ENCODE data around the gene TSKS.
A peak's percentile ranks its signal among the peaks of the same experiment; 100 is the strongest.

The TSKS gene, protein sequence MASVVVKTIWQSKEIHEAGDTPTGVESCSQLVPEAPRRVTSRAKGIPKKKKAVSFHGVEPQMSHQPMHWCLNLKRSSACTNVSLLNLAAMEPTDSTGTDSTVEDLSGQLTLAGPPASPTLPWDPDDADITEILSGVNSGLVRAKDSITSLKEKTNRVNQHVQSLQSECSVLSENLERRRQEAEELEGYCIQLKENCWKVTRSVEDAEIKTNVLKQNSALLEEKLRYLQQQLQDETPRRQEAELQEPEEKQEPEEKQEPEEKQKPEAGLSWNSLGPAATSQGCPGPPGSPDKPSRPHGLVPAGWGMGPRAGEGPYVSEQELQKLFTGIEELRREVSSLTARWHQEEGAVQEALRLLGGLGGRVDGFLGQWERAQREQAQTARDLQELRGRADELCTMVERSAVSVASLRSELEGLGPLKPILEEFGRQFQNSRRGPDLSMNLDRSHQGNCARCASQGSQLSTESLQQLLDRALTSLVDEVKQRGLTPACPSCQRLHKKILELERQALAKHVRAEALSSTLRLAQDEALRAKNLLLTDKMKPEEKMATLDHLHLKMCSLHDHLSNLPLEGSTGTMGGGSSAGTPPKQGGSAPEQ

DNA sequence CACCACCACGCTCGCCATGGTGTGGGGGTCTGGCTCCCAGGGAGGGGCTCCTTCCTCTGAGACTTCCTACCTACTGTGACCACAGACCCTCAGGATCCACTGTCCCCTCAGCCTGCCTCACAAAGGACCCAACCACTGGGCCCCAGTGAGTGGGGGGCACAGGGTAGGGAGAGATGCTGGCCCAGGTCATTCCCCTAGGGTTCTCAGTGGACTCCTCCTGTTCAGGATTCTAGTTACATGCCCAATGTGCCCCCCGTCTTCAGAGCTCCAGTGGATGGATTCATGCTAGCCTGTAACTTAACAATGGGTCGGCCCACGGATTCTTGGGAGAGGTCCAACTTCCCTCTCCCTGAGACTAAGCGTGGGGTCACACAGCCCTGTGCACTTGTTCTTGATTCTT lies at the start of gene TSKS:
Gene TSKS (minus strand): TSS at position 77 of the 400 bp plus-strand sequence. CDS start 59 bp downstream, at position 18.
- DNase-seq: no peak

DNA sequence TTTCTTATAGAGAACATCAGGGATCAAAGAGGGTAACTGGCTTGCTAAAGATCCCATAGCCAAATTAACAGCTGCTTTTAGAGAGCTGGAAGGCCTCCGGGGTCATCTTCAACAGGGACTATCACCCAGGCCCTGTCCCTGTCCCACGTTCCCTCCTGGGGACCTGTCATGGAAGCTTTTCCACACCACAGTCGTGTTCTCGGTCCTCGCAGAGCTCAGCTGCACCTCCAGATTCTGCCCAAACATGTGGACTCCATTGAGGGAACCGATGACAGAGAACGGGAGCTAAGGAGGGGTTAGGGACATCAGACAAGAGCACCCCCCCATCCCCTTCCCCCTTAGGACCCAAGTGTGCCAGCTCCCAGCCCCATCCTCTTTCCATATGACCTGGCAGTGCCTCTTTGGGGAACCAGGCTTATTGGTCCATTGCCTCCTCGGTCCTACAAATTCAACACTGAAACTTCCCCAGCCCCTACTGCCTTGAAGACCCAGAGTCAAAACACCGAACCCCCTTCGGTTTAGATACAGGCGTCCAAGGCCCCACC lies 49.4 kb upstream of the TSKS start:
- no peak for DNase-seq

- no peak for DNase-seq
Observed at GRCh38 chr19:49811328-49811727, 48.2 kb upstream of the TSKS start.

GRCh38 chr19:49809941-49810389 lies 46.9 kb upstream of the TSKS start:
- no peak for DNase-seq

GRCh38 chr19:49809160-49809940 lies 46.2 kb upstream of the TSKS start:
- no peak for DNase-seq

DNA sequence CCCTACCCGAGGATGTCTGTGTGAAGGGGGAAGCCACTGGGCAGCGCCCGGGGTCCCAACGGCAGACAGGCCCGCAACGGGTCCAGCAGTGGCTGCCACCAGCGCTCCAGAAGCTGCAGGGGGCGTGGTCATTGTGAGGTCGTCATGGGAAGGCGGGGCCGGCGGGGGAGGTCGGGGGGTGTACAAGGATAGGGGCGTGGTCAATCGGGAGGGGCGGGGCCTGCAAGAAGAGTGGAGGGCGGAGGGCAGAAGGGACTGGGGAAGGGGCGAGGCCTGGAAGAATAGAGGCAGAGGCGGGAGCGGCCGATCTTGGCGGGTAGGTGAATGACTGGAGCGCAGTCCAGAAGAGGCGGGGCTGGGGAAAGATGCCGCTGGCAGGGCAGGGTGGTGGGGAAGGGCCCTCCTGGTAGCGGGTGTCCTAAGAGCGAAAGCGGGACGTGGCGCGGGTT lies 45.6 kb upstream of the TSKS start:
- DNase-seq: peak; percentile 23

DNA sequence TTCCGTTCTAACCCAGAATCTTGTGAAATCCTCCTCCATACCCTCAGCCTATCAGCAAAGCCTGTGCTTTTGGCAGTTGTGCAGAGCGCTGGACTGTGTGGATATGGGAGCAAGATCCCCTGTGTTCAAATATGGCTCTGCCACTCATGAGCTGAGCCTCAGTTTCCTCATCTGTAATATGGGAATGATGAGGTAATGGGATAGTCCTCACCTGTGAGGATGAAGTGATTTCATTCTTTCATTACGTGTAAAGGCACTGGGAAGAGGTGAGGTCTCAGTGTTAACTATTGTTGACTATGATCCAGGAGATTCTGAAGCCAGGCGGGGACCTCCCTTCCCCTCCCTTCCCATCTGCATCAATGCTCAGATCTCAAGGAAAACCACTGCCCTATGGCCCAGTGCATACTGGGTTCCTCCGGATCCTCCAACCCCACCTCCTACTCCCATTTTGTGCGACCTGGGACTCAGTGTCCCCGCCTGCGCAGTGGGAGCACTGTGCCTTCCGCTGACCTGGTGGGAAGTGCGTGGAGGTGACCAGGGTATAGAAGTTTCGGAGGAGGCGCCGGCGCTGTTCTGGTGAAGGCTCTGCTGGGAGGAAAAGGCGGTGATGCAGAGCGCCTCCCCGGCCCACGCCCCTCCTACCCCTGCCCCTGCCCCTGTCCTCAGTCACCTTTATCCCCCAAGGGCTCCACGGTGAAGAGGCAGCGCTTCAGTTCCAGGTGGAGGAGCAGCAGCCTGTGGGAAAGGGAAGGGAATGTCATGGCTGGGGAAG lies 45.0 kb upstream of the TSKS start:
- DNase-seq: no peak

GRCh38 chr19:49807058-49807903 lies 44.2 kb upstream of the TSKS start:
- DNase-seq: no peak

DNA sequence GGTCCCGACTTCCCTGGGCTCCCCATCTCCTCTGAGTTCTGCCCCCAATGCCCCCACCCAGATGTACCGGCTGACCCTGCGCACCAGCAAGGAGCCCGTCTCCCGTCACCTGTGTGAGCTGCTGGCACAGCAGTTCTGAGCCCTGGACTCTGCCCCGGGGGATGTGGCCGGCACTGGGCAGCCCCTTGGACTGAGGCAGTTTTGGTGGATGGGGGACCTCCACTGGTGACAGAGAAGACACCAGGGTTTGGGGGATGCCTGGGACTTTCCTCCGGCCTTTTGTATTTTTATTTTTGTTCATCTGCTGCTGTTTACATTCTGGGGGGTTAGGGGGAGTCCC lies 43.5 kb upstream of the TSKS start:
- no peak for DNase-seq

DNA sequence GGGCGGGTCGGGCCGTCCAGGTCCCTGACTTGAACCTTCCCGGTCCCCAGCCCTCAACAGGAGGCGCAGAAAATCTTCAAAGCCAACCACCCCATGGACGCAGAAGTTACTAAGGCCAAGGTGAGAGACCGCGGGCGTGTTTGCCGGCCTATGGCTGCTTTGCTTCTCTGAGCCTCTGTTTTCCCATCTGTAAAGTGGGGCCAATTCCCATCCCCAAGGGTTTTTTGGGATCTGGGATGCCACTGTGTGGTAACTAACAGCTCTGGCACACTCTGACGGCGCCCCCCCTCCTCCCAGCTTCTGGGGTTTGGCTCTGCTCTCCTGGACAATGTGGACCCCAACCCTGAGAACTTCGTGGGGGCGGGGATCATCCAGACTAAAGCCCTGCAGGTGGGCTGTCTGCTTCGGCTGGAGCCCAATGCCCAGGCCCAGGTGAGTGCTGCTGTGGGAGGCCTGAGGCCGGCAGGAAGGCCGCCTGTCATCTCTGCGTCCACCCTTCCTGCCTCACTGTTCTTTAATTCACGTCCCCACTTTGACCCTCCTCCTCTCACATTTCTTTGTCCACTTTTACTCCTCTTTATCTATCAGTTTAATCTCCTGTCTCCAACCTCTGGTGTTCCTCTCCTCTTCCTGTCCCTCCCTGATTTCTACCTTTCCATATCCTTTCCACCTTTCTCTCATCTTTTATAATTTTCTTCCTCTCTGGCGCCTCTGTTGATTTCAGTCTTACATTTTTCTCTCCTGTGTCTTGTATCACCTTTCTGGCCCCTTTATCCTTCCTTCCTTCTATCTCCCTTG lies 42.9 kb upstream of the TSKS start:
- no peak for DNase-seq

DNA sequence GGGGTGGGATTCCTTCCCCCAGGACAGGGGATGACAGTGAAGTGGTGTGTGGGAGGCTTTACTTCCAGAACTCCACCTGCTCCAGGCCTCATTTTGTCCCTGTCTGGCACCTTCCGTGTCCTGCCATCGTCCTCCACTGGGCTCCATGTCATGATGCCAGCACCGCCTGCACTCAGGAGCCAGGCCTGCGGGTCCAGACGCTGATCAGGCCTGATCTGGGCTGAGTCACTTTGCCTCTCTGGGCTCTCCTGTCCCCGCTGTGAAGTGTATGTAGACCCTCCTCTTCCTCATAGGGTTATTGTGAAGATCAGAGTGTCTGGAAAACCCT lies 40.4 kb upstream of the TSKS start:
- no peak for DNase-seq

DNA sequence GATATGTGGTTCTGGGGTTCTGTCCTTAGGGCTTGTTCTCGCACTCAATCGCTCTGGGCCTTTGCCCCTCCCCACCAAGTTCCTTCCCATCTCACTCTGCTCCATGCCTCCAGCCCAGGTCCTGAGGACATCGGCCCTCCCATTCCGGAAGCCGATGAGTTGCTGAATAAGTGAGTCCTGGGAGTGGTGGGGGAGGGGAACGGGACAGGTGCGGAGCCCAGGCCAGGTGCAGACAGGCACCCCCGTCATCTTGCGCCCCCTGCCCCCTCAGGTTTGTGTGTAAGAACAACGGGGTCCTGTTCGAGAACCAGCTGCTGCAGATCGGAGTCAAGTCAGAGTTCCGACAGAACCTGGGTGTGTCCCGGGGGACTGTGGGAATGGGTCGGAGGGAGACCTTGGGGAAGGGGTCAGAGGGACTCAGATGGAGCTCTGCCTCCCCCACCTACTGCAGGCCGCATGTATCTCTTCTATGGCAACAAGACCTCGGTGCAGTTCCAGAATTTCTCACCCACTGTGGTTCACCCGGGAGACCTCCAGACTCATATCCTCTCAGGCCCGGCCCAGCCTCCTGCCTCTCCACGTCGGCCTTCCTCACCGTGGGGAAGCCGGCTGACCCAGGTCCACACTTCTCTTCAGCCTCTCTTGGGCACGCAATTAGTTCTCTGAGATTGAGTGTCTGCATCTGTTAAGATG lies 39.9 kb upstream of the TSKS start:
- DNase-seq: no peak

DNA sequence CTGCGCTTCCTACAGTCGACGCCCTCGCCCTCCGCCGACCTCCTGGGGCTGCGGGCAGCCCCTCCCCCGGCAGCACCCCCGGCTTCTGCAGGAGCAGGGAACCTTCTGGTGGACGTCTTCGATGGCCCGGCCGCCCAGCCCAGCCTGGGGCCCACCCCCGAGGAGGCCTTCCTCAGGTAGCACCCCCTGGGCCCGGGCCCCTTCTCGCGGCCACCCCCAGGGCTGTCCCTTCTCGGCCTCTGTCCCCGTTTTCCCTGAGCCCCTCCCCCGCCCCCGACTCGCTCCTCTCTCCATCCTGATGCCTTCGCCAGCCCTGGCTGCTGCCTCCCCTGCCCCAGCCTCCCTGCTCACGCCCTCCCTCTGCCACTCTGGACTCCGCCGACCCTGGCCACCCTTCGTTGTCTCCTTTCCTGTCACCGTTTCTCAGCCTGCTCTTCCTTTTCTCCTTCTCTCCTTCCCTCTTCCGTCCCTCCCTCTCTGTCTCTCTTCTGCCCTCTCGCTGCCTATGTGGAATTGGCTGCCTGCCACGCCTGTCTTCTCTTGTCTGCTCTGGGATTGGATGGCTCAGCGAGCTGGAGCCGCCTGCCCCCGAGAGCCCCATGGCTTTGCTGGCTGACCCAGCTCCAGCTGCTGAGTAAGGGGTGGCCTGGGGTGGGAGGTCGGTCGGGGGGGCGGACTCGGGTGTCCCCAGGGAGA lies 39.0 kb upstream of the TSKS start:
- no peak for DNase-seq

GRCh38 chr19:49801401-49801888 lies 38.3 kb upstream of the TSKS start:
- DNase-seq: no peak

DNA sequence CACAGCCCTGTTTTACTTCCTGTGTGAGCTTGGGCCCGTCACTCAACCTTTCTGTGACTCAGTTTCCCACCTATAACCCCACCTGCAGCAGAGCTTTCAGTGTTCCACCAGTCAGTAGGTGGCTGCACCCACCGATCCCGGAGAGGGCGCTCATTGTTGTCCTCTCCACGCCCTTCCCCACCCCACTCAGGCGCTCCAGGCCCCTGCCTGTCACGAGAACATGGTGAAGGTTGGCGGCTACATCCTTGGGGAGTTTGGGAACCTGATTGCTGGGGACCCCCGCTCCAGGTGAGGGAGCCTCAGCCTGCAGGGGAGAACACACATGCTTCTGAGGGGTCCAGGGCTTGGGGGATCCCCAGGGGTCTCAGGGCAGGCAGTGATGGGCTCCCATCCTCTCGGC lies 37.7 kb upstream of the TSKS start:
- DNase-seq: no peak

GRCh38 chr19:49799798-49800376 lies 36.8 kb upstream of the TSKS start:
- DNase-seq: no peak

DNA sequence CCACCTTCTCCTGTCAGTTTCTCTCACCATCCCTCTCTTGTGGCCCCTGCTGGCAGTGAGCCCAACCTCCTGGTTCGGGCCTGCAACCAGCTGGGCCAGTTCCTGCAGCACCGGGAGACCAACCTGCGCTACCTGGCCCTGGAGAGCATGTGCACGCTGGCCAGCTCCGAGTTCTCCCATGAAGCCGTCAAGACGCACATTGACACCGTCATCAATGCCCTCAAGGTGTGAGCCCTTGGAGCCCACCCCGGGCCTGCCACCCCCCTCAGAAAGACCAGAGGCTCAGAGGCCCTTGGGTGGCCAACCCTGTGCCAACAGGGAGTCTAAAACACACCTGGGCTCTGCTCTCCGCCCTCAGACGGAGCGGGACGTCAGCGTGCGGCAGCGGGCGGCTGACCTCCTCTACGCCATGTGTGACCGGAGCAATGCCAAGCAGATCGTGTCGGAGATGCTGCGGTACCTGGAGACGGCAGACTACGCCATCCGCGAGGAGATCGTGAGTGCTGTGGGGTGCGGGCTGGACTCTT lies 36.2 kb upstream of the TSKS start:
- DNase-seq: no peak

DNA sequence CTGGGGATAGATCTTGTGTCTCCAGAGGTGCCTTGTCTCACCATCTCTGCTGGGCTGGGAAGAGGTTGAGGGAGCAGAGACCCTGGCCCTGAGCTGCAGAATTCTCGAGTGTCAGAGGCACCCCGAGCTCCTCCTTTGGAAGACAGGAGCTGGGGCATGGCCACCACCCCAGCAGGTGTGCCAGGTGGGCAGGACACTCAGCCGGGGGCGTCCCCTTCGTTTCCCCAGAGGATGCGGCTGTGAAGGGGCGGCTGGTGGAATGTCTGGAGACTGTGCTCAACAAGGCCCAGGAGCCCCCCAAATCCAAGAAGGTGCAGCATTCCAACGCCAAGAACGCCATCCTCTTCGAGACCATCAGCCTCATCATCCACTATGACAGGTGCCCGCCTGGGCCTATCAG lies 35.5 kb upstream of the TSKS start:
- DNase-seq: no peak

GRCh38 chr19:49795615-49796014 lies 32.5 kb upstream of the TSKS start:
- no peak for DNase-seq
